COLO668 (cell line): ENCODE results near the gene TRIO.
A peak's percentile ranks its signal among the peaks of the same experiment; 100 is the strongest.

ENCODE experiments used
- DNase-seq: peaks from one replicate; lab custom pipeline; 2025; ENCODE audit not compliant: unreplicated experiment; lab: John Stamatoyannopoulos, UW

The TRIO gene

DNA sequence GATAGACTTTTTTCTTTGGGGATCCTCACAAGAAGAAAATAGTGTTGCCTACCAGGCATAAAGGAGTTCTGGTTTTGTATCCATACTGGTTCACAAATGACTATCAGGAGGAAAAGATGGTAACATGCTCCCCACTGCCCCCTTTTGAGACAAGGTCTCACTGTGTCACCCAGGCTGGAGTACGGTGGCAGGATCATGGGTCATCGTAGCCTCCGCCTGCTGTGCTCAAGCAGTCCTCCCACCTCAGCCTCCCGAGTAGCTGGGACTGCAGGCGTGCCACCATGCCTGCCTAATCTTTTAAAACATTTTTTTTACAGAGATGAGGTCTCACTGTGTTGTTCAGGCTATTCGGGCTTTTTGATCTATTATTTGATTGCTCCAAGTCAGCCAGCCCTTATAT, 99.3 kb downstream of the TRIO start:
- no peak for DNase-seq

DNA sequence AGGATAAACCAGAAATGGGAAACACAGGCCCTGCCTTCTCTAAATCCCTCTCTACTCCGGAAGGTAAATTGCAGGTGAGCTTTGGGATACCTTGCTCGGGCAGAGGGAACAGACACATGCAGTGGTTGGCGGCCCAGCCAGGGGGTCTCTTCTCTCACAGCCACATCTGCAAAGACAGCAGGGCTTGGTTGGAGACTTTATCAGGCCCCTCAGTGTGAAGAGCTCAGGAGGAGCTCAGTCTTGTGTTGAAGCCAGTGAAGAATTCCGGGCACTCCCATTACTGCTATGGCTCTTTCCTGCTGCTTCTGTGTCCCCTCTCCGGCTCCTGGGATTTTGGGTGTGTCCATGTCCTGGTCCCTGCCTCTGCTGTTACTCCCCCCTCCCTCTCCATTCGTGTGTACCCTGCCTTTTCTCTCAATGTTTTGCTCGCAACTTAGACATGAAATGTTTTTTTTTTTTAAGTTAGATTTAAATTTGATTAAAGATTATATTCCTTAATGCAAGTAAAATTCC, 99.8 kb downstream of the TRIO start:
- DNase-seq, result no peak

DNA sequence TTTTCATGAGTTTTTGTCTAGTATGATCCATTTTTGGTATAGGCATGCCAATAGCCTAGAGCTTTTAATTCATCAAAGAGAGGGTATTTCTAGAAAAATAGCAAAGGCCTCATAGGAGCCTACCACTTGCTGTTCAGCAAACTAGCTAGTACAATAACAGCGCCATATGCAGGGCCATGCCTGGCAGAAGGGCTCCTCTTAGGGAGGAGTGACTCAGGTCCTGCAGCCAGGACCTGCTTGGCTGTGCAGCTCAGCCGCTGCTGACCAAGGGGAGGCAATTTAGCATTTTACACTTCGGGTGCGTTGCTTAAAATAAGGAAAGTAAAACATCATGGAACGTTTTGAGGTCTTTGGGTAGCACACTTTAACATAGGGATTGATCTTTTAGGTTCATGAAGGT, 100.6 kb downstream of the TRIO start:
- DNase-seq, result no peak

DNA sequence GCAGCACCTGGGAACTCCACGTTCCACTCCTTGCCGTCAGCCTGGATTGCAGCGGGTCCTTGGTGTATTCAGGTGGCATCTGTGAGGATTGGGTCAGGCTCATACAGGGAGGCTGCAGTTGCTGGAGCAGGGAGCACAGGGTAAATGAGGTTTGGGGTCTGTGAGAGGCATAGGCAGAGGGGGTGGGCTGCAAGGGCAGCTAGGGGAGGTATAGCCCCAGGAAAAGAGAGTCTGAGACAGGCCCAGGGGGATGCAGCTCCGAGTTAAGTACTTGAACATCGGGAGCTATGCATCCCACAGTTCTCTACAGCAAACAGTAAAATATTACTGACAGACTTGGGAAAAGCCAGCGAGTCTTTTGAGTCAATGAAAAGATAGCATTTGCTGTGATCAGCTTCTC, 101.6 kb downstream of the TRIO start:
- DNase-seq, result no peak

DNA sequence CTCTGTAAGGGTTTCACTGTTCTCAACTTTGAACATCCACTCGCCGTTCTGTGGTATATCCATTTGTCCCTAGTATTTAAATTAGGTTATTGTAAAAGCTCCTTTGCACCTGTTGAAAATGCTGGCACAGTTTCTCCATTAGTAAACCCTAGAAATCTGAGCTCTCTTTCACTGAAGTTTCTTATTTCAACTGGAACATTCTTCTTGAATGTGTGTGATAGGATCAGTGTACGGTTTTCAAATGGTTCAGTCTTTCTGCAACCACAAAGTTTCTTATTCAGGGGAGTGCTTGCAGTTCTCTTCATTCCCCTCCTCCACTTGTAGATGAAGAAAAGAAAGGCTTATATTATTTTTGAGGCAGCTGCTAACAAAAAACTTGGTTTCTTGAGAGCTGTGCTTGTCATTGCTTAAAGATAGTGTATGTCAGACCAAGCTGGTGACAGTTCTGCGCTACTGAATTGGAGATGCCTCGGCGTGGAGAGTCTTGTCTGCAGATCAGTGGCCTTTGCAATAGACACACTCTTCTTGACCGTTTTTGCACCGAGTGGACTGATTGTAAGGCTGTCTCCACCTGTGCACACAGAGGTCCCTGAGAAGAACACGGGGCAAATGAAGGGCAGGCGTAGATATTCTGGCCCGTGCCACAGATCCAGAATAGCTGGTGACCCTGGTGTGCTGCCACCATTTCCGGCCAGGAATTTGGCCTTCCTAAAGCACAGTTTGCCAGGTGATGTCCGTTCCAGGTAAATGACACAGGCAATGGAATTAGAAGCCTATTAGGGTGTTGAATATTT, 102.2 kb downstream of the TRIO start:
- DNase-seq, result no peak

DNA sequence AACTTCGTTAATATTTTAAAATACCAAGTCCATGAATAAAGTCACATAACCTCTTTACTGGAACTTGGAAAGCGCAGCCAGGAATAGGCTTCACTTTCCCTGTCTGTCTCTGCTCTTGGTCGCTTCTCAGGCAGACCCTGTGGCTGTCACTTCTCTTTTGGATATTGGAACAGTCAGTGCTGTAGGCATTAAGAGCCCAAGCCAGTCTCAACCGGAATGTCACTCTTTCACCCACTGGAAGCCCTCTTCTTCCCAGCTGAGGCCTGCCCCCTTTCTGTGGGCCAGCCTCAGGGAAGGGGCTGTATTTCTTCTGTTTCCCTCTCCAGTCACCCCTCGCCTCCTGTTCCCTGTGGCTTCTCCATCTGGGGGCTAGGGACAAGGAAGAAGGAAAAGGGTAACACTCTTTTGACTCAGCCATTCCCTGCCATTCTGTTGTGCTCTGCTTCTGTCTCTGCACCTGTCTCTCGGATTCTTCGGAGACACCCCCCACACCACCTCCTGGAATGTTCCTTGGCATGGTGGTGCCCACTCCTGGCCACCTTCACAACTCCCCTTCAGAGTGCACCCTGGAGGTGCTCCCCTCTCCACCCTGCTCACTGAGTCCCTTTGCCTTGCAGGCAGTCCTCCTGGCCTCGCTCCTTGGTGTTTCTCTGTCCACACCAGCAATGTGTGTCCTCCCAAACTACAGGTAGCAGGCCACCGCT, 103.4 kb downstream of the TRIO start:
- DNase-seq, result no peak

DNA sequence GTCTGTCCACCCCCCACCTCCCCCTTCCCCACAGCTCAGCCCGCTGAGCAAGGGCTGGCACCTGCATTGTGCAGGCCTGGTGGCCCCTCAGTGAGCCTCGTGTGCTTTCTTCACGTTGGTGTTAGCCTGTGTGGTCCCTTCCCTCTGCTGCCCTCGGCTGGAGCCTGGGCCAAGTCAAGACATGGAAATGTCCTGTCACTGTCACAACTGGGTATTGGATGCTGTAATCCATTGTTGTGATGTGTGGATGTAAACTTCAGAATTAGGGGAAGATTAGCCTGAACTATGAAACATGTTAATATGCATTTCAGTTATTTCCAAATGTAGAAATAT, 103.9 kb downstream of the TRIO start:
- no peak for DNase-seq

DNA sequence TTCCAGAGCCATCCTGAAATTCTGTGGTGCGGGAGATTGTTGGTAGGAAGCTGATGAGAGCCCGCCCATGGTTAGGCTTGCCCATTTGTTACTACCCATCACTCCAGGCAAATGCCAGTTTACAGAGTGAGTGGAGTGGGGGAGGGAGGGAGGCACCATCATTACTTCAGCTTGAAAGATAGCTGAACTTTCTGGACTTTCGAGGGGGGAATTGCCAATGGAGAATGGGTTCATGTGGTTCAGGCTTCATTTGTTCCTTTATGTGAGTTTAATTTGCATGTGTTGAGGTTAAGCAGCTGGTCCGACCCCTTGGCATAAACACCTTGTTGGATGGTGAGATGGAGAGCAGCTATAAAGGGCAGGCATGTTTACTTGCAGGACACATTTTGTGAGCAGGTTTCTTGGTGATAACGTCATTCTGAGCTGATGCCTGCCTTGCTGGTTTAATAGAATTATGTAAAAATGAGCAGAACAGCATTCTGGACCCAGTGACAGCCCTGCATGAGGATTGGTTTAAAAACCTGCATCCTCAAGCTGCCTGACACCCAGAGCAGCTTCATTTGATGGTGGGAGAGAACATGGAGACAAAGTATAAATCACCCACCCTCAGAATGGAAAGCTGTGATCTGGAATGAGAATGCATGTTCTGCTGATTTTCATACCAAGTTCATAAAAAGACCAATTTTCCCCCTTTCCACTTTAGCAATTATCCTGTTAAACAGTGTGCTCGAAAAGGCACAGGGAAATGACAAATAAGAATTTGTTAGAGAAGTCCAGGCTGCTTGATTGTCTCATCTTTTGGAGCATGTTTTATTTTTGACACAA, 106.3 kb downstream of the TRIO start:
- DNase-seq, result no peak

DNA sequence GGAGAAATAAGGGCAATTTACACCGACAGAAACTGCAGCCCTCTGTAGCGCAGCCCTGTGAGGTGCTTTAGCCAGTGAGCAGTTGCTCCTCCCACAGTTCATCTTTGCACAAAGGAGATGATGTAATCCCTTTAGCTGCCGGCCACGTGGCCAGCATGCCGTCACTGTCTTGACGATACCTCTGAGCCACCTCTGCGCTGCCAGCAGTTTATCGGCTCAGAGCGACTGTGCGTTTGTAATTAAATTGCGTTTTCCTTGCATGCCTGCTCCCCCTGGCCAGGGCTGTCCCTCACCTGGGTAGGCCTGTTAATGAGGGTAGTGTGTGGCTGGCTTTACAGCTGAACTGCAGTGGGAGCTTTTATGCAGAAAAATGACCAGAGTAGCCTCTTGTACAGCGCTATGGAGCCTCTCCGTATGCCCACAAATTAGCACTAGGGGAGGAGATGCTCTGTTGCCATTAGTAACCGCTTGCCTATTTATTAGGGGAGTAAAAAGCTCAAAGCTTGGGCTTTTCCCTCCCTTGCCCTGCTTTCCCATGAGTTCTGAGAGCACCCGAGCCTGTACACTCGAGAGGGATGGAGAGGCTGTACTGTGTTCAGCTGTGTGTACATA, 107.0 kb downstream of the TRIO start:
- DNase-seq, result peak; percentile 85

DNA sequence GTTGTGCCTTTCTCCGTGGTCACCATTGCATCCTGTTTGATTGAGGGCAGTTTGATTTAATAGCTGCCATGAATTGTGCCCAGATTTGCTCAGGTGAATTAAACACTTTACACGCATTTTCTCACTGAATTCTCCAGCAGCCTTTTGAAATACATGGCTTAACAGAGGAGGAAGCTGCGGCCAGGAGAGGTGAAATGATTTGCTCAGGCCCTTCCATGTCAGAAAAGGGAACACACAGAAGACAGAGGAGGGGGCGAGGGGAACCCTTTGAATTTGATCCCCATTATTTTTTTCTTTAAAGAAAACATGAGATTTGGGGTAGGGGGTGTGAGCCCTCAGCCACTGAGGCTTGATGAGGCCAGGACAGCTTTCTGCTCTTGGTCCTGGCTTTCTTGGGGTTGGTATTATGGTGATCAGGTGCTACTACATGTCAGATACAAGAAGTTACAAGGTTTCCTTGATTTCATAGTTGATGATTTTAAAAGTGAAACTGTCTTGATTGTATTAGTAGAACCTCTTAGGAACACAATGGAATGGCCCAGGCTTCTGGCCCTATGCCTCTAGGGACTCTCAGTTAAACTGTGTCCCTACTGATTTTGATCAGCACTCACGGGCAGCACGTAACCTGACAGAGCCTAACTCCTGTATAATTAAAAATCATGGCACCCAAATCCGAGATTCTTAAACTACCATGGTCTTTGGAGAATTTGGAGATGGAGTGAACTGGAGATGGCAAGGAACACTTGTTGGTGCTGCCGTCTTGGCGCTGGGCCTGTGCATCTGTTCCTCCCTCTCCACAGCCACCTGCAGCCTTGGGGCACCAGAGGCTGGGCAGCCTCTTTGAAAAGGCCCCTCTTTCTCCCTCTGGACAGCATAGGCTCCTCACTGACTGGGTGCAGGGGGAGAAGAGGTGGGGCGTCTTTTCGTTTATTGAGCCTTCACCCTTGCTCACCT, 107.9 kb downstream of the TRIO start:
- no peak for DNase-seq

DNA sequence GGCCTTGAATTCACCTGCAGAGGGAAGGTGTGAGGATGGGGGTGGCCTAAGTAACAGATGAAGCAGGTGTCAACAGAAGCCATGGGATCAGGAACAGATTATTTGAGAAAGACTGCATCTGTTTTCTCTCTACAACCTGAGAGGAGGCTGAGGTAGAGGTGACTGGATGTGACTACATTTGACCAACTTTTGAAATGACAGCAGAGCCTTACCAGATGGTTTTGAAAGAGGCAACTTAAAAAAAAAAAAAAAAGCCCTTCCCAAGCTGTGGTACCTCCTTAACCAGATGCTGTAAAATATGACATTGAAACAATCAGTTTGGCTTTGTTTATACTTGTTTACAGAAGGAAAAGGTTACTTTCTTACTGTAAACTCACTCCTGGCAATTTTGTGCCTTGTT, 108.6 kb downstream of the TRIO start:
- no peak for DNase-seq

DNA sequence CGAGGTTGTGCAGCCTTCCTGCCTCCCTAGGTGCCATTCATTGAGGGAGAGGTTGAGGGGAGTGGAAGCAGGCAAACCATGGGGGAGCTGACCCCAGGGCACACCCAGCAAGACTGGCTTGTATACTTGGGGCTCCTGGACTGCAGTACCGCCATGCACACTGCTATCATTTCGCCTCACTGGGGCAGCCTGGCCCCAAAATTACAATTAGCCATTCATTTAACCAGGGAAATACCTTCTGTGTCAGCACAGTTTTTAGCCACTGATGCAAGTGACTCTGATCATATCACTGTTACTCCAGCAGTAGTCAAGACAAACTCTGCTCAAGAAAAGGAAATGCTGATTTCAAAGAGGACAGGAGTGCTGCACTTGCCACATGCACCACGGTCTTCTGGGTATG, 109.7 kb downstream of the TRIO start:
- DNase-seq, result no peak

DNA sequence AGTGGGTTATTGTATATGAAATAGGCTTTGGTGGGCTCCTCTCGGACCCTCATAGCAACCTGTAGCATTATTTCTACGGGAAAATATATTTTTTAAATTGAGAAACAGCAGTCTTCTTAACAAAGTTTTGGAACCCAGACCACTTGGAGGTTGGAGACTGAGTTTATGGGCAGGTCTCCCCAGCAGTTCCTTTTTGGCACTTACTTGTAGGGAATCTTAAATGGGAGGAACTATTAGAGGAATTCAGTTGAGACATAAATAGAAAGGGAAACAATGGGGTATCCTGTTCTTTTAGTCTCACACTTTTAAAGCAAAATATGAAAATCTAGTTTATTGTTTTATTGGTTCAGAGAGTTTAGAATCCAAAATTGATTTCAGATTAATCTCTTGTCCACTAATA, 111.5 kb downstream of the TRIO start:
- DNase-seq, result no peak

DNA sequence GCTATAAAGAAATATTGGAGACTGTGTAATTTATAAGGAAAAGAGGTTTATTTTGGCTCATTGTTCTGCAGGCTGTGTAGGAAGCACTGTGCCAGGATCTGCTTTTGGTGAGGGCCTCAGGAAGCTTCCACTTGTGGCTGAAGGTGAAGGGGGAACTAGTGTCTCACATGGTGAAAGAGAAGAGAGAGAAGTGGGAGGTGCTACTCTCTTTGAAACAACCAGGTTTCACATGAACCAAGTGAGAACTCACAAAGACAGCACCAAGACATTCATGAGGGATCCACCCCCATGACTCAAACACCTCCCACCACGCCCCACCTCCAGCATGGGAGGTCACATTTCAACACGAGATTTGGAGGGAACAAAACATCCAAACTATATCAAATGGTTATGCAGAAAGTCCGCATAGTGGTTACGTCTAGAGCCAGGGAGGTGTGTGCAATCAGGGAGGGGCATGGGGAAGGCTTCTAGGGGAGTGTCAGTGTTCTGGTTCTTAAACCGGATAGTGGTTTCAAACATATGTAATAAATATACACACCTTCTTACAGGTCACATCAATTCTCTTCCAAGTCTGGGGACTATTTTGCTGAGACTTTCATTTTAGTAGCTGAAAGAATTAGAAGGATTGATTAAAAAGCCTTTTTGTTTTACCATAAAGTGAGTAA, 113.0 kb downstream of the TRIO start:
- no peak for DNase-seq

DNA sequence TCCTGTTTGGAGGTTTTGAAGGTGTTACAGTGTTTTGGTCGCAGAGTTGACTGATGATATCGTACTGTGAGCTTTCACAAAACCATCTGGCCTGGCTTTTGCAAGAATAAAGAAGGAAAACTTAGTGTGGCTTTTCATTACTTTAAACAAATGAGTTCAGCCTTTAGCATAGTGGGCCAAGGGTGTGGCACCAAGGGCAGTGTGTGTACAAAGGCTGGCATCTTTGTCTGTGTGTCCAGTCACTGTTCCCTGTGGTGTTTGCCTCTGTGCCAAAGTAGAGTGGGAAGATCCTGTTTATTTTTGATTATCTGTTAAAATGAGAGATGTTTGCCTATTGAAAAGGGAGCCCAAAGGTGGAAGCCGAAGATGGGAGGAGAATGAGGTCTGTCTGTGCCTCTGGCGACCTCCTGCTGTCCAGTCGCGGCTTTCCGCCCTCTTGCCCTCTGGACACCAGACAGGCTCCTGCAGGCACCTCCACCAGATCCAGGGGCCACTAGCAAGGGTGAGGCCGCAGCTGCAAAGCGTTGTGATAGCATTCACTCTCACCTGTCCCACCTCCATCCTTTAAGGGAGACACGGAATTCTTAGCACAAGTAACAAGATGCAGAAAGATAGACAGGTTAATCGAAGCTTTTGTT, 113.7 kb downstream of the TRIO start:
- peak; percentile 37 for DNase-seq

DNA sequence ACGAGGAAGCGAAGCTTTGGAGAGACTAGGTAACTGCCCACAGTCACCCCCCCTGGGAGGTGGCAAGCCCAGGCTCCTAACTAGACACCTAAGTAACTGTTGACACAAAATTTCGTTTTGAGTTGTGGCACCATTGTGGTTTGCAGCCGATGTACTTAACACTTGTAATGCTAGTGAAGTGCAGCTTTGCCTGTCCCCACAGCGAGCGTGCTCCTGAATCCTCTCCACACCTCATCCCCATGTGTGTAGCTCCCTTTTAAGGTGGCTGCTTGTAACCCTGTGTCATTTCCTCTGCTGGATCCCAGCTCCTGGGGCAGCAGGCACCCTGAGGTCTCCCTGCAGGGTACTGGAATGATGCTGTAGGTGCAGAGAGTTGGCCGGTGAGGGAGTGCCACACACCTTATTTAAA, 114.9 kb downstream of the TRIO start:
- DNase-seq, result peak; percentile 46

DNA sequence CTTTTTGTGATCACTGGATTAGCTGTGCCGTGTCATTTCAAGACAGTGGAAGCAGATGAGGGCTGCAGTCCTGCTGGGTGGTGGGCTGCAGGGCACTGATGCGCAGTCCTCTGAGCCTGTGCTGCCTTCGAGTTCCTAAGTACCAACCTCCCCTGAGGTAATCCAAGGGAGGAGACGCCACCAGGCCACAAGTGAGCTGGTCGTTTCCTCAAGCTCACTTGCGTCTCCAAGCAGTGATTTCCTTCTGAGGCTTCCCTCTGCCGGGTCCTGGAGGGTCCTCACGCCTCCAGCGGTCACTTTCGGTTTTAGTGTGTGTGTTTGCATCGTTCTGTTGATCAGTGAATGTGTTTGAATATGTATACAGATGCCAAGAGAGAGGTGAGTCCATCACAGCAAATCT, 115.7 kb downstream of the TRIO start:
- DNase-seq, result no peak

DNA sequence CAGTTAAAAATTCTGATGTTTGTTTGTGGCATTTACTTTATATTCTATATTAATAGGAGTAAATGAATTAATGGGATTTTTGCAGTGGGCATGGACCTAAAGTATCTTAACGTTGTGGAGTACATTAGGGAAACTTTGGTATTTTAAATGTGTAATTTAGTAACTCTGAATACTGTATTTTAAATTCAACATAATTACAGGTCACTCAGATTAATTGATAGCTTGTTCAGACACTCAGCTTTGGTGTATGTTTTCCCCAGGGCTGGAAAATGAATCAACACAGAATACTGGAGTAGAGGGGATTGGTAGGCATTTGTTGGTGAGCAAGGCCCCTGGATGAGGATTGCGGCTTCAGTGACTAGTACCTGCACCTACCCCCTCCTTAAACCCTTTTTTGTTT, 117.5 kb downstream of the TRIO start:
- no peak for DNase-seq

DNA sequence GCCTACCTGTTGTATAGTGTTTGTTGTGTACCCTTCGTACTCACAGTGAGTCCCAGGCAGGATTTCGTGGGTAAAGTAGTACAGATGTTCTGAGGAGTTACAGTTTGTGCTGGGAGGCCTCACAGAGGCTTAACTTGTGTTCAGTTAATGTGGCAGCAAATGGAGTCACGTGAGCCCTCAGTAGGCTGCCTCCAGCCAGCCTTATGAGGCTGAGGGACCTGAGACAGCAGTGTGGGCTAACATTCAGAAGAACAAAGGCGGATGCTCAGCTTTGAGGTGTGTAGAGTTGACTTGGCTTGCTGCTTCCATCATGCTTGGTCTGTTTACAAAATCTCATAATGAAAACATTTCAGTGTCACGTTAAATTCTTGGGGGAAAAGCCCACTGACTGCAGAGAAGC, 118.1 kb downstream of the TRIO start:
- DNase-seq, result no peak
